ENCODE data around the gene HPSE2.

The HPSE2 gene

DNA sequence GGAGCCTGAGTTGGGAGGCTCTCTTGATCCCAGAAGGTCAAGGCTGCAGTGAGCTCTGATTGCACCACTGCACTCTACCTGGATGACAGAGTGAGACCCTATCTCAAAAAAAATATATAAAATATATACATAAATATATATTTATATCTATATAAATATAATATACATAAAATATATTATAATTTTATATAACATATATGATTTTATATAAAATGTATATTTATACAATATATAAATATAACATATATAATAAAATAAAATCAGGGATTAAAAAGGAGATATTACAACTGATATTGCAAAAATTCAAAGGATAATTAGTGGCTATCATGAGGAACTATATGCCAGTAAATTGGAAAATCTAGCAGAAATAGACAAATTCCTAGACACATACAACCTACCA lies 435.4 kb downstream of the HPSE2 start:
- Histone ChIP-seq H3K9ac (ENCODE audit: low read length) (no peak overlapping the region), H3K27ac (ENCODE audit: low read depth, low read length) (no peak overlapping the region)

DNA sequence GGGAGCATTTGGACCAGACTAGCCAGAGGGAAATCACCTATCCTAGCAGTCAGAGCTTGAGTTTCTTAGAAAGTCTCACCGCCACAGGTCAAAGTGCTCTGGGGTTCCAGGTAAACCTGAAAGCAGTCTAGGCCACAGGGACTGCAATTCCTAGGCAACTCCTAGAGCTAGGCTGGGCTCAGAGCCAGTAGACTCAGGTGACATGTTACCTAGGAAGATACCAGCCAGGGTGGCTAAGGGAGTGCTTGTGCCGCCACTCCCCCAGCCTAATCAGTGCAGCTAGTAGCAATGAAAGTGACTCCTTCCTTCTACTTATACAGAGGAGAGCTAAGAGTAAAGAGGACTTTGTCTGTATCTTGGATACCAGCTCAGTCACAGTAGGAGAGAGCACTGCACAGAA lies 440.2 kb downstream of the HPSE2 start:
- Histone ChIP-seq H3K27ac (ENCODE audit: low read depth, low read length) (no peak overlapping the region), H3K9me3 (ENCODE audit: control insufficient read depth, insufficient read depth, low read depth, low read length) (no peaks in the 10 kb centered on the region), H3K4me1 (ENCODE audit: control insufficient read depth, insufficient read depth, low read length) (no peaks in the 10 kb centered on the region), H3K9ac (ENCODE audit: low read length) (peak overlapping the region; percentile 33), H3K36me3 (ENCODE audit: control insufficient read depth, insufficient read depth, low read length) (no peaks in the 10 kb centered on the region), H3K4me3 (ENCODE audit: low read depth, low read length) (no peak overlapping the region), H3K27me3 (ENCODE audit: control insufficient read depth, insufficient read depth, low read length) (no peaks in the 10 kb centered on the region)

More for the DNA sequence above, 435.4 kb downstream of the HPSE2 start:
- H3K4me1 ChIP-seq (ENCODE audit: control insufficient read depth, insufficient read depth, low read length), result no peaks in the 10 kb centered on the region
- H3K9me3 ChIP-seq (ENCODE audit: control insufficient read depth, insufficient read depth, low read depth, low read length), result no peaks in the 10 kb centered on the region
- no peak overlapping the region for H3K4me3 ChIP-seq (ENCODE audit: low read depth, low read length)
- no peaks in the 10 kb centered on the region for H3K27me3 ChIP-seq (ENCODE audit: control insufficient read depth, insufficient read depth, low read length)
- no peaks in the 10 kb centered on the region for H3K36me3 ChIP-seq (ENCODE audit: control insufficient read depth, insufficient read depth, low read length)

DNA sequence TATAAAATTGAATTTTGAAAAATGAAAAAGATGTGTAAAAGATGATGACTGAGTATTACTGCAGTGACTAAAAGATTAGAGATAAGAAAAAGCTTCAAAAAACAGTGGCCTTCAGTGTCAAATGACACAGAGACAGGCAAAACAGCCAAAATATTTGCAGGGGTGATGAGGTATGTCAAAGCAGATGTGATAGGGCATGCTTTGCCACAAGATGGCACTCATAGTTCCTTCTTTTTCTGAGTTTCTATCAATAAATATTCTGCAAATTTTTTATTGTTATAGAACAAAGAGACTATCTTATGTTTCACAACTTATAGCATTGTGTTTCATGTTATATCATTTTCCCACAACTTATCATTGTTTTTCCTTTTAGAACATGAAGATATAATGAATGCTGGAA lies 444.8 kb downstream of the HPSE2 start:
- Histone ChIP-seq H3K36me3 (ENCODE audit: control insufficient read depth, insufficient read depth, low read length) (no peaks in the 10 kb centered on the region), H3K4me3 (ENCODE audit: low read depth, low read length) (no peak overlapping the region), H3K27ac (ENCODE audit: low read depth, low read length) (no peak overlapping the region), H3K27me3 (ENCODE audit: control insufficient read depth, insufficient read depth, low read length) (no peaks in the 10 kb centered on the region), H3K4me1 (ENCODE audit: control insufficient read depth, insufficient read depth, low read length) (no peaks in the 10 kb centered on the region), H3K9ac (ENCODE audit: low read length) (no peak overlapping the region), H3K9me3 (ENCODE audit: control insufficient read depth, insufficient read depth, low read depth, low read length) (peaks cover 3% of the 10 kb centered on the region; the same call in 1 of the 2 replicates)

DNA sequence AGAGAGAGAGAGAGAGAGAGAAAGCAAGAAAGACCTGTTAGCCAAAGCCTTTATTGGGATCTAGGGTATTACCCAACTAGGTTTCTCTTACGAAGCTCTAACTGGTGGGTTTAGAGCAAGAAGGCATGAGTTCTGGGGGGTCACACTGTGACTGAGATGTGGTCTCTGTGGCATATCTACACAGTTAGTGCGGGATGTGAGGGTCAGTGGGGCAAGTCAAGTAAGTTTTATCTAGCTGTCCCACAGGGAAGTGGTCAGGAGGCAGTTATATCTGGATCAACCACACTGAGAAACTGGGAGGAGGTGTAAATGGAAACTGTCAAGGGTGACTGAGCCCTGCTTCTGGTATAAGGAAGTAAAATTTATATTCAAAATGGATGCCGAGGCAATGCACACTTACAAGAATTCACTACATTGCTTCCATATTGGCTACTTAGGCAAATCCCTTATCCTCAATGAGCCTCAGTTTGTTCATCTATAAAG lies 457.3 kb downstream of the HPSE2 start:
- H3K4me3 ChIP-seq (ENCODE audit: low read depth, low read length), result no peak overlapping the region
- H3K9ac ChIP-seq (ENCODE audit: low read length), result no peak overlapping the region
- no peaks in the 10 kb centered on the region for H3K4me1 ChIP-seq (ENCODE audit: control insufficient read depth, insufficient read depth, low read length)
- H3K36me3 ChIP-seq (ENCODE audit: control insufficient read depth, insufficient read depth, low read length), result no peaks in the 10 kb centered on the region
- no peaks in the 10 kb centered on the region for H3K9me3 ChIP-seq (ENCODE audit: control insufficient read depth, insufficient read depth, low read depth, low read length)
- H3K27ac ChIP-seq (ENCODE audit: low read depth, low read length), result no peak overlapping the region
- no peaks in the 10 kb centered on the region for H3K27me3 ChIP-seq (ENCODE audit: control insufficient read depth, insufficient read depth, low read length)

DNA sequence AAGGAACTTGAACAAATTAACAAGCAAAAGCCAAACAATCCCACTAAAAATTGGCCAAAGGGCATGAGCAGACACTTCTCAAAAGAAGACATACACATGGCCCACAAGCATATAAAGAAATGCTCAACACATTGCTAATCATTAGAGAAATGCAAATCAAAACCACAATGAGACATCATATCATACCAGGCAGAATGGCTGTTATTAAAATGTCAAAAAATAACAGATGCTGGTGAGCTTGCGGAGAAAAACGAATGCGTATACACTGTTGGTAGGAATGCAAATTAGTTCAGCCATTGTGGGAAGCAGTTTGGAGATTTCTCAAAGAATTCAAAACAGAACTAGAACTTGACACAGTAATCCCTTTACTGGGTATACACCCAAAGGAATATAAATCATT lies 477.2 kb downstream of the HPSE2 start:
- no peaks in the 10 kb centered on the region for H3K36me3 ChIP-seq (ENCODE audit: control insufficient read depth, insufficient read depth, low read length)
- H3K4me3 ChIP-seq (ENCODE audit: low read depth, low read length), result no peak overlapping the region
- no peak overlapping the region for H3K9ac ChIP-seq (ENCODE audit: low read length)
- no peaks in the 10 kb centered on the region for H3K27me3 ChIP-seq (ENCODE audit: control insufficient read depth, insufficient read depth, low read length)
- no peaks in the 10 kb centered on the region for H3K4me1 ChIP-seq (ENCODE audit: control insufficient read depth, insufficient read depth, low read length)
- no peak overlapping the region for H3K27ac ChIP-seq (ENCODE audit: low read depth, low read length)
- no peaks in the 10 kb centered on the region for H3K9me3 ChIP-seq (ENCODE audit: control insufficient read depth, insufficient read depth, low read depth, low read length)

DNA sequence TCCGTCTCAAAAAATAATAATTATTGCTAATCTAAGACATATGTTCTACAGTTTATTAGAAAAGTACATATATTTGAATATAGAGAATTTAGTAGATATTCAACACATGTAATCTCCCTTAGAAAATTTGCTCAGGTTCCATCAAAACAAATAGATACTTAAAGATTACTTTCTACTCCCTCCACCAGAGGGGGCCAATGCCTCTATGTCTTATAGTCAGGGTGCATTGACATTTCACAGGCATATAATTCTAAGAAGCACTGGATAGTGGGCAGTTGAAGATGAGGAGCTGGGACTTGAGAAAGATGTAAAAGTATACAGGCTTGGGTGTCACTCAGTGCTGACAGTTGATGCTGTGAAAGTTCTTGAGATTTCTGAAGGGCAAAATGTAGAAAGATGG lies 487.4 kb downstream of the HPSE2 start:
- Histone ChIP-seq H3K27ac (ENCODE audit: low read depth, low read length) (no peak overlapping the region), H3K36me3 (ENCODE audit: control insufficient read depth, insufficient read depth, low read length) (no peaks in the 10 kb centered on the region), H3K9me3 (ENCODE audit: control insufficient read depth, insufficient read depth, low read depth, low read length) (0 out of 2 replicates have a peak, but pooled peaks cover 4% of the 10 kb centered on the region), H3K4me3 (ENCODE audit: low read depth, low read length) (no peak overlapping the region), H3K9ac (ENCODE audit: low read length) (no peak overlapping the region), H3K27me3 (ENCODE audit: control insufficient read depth, insufficient read depth, low read length) (no peaks in the 10 kb centered on the region), H3K4me1 (ENCODE audit: control insufficient read depth, insufficient read depth, low read length) (no peaks in the 10 kb centered on the region)

DNA sequence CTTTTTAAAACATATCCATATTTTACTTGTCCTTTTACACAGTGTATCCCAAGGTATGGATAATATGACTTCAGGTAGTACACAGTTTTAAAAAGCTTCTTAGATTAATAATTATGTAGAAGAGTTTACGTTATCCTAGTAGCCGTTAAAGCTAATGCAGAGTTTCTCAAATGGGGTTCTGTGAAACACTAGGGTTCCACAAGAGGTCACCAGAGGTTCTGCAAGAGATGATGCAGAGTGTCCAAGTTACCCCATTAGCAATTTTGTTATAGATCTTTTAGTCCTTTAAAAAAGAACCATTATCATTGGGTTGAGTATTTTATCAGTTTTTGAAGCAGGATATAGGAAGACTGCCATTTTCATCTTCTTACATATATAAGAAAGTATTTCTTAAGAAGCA lies 490.0 kb downstream of the HPSE2 start:
- no peak overlapping the region for H3K9ac ChIP-seq (ENCODE audit: low read length)
- no peaks in the 10 kb centered on the region for H3K36me3 ChIP-seq (ENCODE audit: control insufficient read depth, insufficient read depth, low read length)
- no peaks in the 10 kb centered on the region for H3K27me3 ChIP-seq (ENCODE audit: control insufficient read depth, insufficient read depth, low read length)
- H3K4me3 ChIP-seq (ENCODE audit: low read depth, low read length), result no peak overlapping the region
- H3K9me3 ChIP-seq (ENCODE audit: control insufficient read depth, insufficient read depth, low read depth, low read length), result no peaks in the 10 kb centered on the region
- H3K27ac ChIP-seq (ENCODE audit: low read depth, low read length), result no peak overlapping the region
- H3K4me1 ChIP-seq (ENCODE audit: control insufficient read depth, insufficient read depth, low read length), result no peaks in the 10 kb centered on the region

DNA sequence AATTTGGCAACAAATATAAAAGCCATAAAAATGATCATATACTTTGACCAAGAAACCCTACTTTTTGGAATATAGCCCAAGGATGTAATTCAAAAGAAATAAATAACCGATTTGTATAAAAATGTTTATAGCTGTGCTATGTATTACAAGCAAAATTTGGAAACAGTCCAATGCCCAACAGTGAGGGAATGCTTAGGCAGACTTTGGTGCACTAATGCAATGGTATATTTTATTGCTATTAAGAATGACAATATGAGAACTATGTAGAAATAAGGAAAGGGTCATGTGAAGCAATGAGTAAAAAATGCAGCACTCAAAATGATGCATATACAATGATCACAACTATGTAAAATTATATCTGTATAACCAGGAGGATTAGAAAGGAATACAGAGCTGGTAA lies 515.1 kb downstream of the HPSE2 start:
- no peak overlapping the region for H3K27ac ChIP-seq (ENCODE audit: low read depth, low read length)
- H3K9ac ChIP-seq (ENCODE audit: low read length), result no peak overlapping the region
- no peaks in the 10 kb centered on the region for H3K4me1 ChIP-seq (ENCODE audit: control insufficient read depth, insufficient read depth, low read length)
- no peaks in the 10 kb centered on the region for H3K36me3 ChIP-seq (ENCODE audit: control insufficient read depth, insufficient read depth, low read length)
- no peak overlapping the region for H3K4me3 ChIP-seq (ENCODE audit: low read depth, low read length)
- no peaks in the 10 kb centered on the region for H3K9me3 ChIP-seq (ENCODE audit: control insufficient read depth, insufficient read depth, low read depth, low read length)
- no peaks in the 10 kb centered on the region for H3K27me3 ChIP-seq (ENCODE audit: control insufficient read depth, insufficient read depth, low read length)

DNA sequence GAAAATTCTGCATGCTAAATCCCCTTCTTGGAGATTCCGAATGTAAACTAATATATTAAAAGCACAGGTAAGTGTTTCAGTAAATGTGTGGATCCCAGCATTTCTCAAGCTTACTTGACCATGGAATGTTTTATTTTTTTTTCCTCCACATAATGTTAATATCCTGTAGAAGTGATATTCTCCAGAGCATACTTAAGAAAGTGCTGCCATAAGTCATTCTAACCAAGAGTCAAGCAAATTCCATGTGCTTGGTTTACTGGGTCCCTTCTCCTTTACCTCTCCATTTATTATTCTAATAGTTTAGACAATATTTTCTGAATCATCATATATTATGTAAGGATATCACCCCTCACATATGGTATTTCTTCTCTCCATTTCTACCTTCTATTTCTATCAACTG lies 522.1 kb downstream of the HPSE2 start:
- H3K4me3 ChIP-seq (ENCODE audit: low read depth, low read length), result no peak overlapping the region
- no peaks in the 10 kb centered on the region for H3K36me3 ChIP-seq (ENCODE audit: control insufficient read depth, insufficient read depth, low read length)
- no peaks in the 10 kb centered on the region for H3K9me3 ChIP-seq (ENCODE audit: control insufficient read depth, insufficient read depth, low read depth, low read length)
- no peak overlapping the region for H3K27ac ChIP-seq (ENCODE audit: low read depth, low read length)
- H3K27me3 ChIP-seq (ENCODE audit: control insufficient read depth, insufficient read depth, low read length), result no peaks in the 10 kb centered on the region
- H3K9ac ChIP-seq (ENCODE audit: low read length), result no peak overlapping the region
- H3K4me1 ChIP-seq (ENCODE audit: control insufficient read depth, insufficient read depth, low read length), result no peaks in the 10 kb centered on the region

DNA sequence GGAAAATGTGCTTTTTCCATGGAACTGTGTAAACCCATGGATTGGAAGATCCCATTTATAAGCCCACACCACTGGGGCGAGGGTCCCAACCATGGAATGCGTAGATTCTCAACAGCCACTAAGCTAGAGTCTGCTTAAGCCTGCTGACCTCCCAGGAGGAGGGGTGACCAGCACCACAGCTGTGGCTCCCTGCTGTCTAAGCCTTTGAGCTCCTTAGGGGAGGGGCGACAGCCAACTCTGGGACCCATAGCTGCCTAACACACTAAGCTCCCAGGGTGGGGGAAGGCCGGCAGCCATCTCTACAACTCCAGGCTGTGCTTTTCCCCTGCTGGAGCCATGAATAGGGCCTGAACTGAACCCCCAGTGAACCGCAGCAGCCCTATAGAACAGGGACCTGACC lies 539.1 kb downstream of the HPSE2 start:
- no peaks in the 10 kb centered on the region for H3K9me3 ChIP-seq (ENCODE audit: control insufficient read depth, insufficient read depth, low read depth, low read length)

DNA sequence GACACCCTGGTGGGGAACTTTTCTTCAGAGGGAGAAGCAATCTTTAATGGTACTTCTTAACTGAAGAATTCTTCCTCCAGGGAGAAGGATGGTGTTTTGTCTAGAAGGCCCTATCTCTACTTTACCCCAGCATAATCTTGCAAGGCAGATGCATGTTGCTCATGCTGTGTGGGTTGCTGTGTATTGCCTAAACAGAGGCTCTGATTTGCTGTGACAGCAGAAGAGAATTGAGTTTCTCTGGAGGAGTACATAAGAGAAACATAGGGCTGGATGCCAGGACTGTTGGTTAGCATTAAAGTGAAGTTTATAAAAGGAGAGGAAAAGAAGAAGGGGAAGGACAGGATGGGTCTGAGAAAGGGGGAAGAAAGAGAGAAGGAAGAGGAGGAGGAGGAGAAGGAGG lies 540.8 kb downstream of the HPSE2 start:
- Histone ChIP-seq H3K36me3 (ENCODE audit: control insufficient read depth, insufficient read depth, low read length) (no peaks in the 10 kb centered on the region), H3K4me3 (ENCODE audit: low read depth, low read length) (no peak overlapping the region), H3K27ac (ENCODE audit: low read depth, low read length) (no peak overlapping the region), H3K27me3 (ENCODE audit: control insufficient read depth, insufficient read depth, low read length) (no peaks in the 10 kb centered on the region), H3K4me1 (ENCODE audit: control insufficient read depth, insufficient read depth, low read length) (no peaks in the 10 kb centered on the region), H3K9me3 (ENCODE audit: control insufficient read depth, insufficient read depth, low read depth, low read length) (no peaks in the 10 kb centered on the region), H3K9ac (ENCODE audit: low read length) (no peak overlapping the region)

More for the DNA sequence above, 539.1 kb downstream of the HPSE2 start:
- Histone ChIP-seq H3K4me1 (ENCODE audit: control insufficient read depth, insufficient read depth, low read length) (no peaks in the 10 kb centered on the region), H3K36me3 (ENCODE audit: control insufficient read depth, insufficient read depth, low read length) (no peaks in the 10 kb centered on the region), H3K27ac (ENCODE audit: low read depth, low read length) (no peak overlapping the region), H3K9ac (ENCODE audit: low read length) (no peak overlapping the region), H3K4me3 (ENCODE audit: low read depth, low read length) (no peak overlapping the region), H3K27me3 (ENCODE audit: control insufficient read depth, insufficient read depth, low read length) (no peaks in the 10 kb centered on the region)

DNA sequence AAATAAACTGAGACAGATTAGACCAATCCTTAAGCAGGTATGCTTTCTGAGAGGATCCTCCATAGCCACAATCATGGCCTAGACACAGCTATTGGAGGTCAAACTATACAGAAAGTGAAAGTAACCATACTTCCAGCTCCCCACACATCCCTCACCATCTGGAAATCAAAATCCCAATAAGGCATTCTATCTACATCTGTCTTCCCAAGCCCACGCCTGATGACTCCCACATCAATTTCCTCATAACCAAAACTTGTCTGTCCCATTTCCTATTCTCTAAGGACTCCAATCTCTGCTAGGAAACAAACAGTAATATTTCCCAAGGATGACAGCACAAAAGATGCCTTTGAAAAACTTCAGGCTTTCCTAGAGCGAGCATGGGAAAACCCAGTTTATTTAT lies 541.6 kb downstream of the HPSE2 start:
- H3K27me3 ChIP-seq (ENCODE audit: control insufficient read depth, insufficient read depth, low read length), result no peaks in the 10 kb centered on the region
- no peaks in the 10 kb centered on the region for H3K9me3 ChIP-seq (ENCODE audit: control insufficient read depth, insufficient read depth, low read depth, low read length)
- no peaks in the 10 kb centered on the region for H3K4me1 ChIP-seq (ENCODE audit: control insufficient read depth, insufficient read depth, low read length)
- H3K9ac ChIP-seq (ENCODE audit: low read length), result no peak overlapping the region
- H3K4me3 ChIP-seq (ENCODE audit: low read depth, low read length), result no peak overlapping the region
- H3K27ac ChIP-seq (ENCODE audit: low read depth, low read length), result no peak overlapping the region
- no peaks in the 10 kb centered on the region for H3K36me3 ChIP-seq (ENCODE audit: control insufficient read depth, insufficient read depth, low read length)
